ENCODE measurements around the gene OXT. TPM values are rescaled to one million over a fixed set of nuclear protein-coding genes. Genes with fewer than 3 reads are reported as not detected.
"Not testable (repeated sequence)": the region's sequence is repeated elsewhere in the genome, so short reads cannot be mapped to it uniquely, and the experiment has no call there.

The OXT gene
- total and polyA plus RNA-seq, 4 donors, result 0.32 to 0.33 TPM; not detected in 2

GRCh38 chr20:3109350-3110302, 38.2 kb downstream of the OXT start:
- peaks cover 59% of the 10 kb centered on the region for H3K36me3 ChIP-seq (ENCODE audit: control insufficient read depth, insufficient read depth, low read length)
- 91% methylated on average over 23 of the region's 23 CpGs for WGBS (ENCODE audit: insufficient coverage)

GRCh38 chr20:3111507-3111906, 40.1 kb downstream of the OXT start:
- DNase-seq (ENCODE audit: low read depth in 4 of 6, low spot score in 6 of 6), result no peak
- Histone ChIP-seq H3K4me3 (ENCODE audit: low read depth, low read length) (no peak overlapping the region), H3K9me3 (ENCODE audit: control insufficient read depth, insufficient read depth, low read length) (no peaks in the 10 kb centered on the region), H3K27me3 (ENCODE audit: control insufficient read depth, insufficient read depth, low read length) (no peaks in the 10 kb centered on the region), H3K36me3 (ENCODE audit: control insufficient read depth, insufficient read depth, low read length) (peaks cover 64% of the 10 kb centered on the region), H3K4me1 (ENCODE audit: control insufficient read depth, insufficient read depth, low read length) (peaks cover 10% of the 10 kb centered on the region), H3K27ac (ENCODE audit: low read depth, low read length) (no peak overlapping the region)
- WGBS (ENCODE audit: insufficient coverage), result 96% methylated on average over 7 of the region's 7 CpGs

More at GRCh38 chr20:3109350-3110302, 38.2 kb downstream of the OXT start:
- Histone ChIP-seq H3K4me1 (ENCODE audit: control insufficient read depth, insufficient read depth, low read length) (peaks cover 5% of the 10 kb centered on the region), H3K4me3 (ENCODE audit: low read depth, low read length) (no peak overlapping the region), H3K27ac (ENCODE audit: low read depth, low read length) (no peak overlapping the region), H3K27me3 (ENCODE audit: control insufficient read depth, insufficient read depth, low read length) (no peaks in the 10 kb centered on the region), H3K9me3 (ENCODE audit: control insufficient read depth, insufficient read depth, low read length) (no peaks in the 10 kb centered on the region)
- no peak for DNase-seq (ENCODE audit: low read depth in 4 of 6, low spot score in 6 of 6)

- Histone ChIP-seq H3K27me3 (ENCODE audit: control insufficient read depth, insufficient read depth, low read length) (no peaks in the 10 kb centered on the region), H3K36me3 (ENCODE audit: control insufficient read depth, insufficient read depth, low read length) (peaks cover 59% of the 10 kb centered on the region), H3K4me3 (ENCODE audit: low read depth, low read length) (no peak overlapping the region), H3K27ac (ENCODE audit: low read depth, low read length) (no peak overlapping the region), H3K9me3 (ENCODE audit: control insufficient read depth, insufficient read depth, low read length) (no peaks in the 10 kb centered on the region), H3K4me1 (ENCODE audit: control insufficient read depth, insufficient read depth, low read length) (peaks cover 6% of the 10 kb centered on the region)
- no CpG with 5 or more reads among the region's 2 CpGs for WGBS (ENCODE audit: insufficient coverage)
- DNase-seq (ENCODE audit: low read depth in 4 of 6, low spot score in 6 of 6), result no peak
Observed at GRCh38 chr20:3111995-3112394, 40.6 kb downstream of the OXT start.

- Histone ChIP-seq H3K27me3 (ENCODE audit: control insufficient read depth, insufficient read depth, low read length) (no peaks in the 10 kb centered on the region), H3K4me3 (ENCODE audit: low read depth, low read length) (no peak overlapping the region), H3K9me3 (ENCODE audit: control insufficient read depth, insufficient read depth, low read length) (no peaks in the 10 kb centered on the region), H3K4me1 (ENCODE audit: control insufficient read depth, insufficient read depth, low read length) (peaks cover 6% of the 10 kb centered on the region), H3K36me3 (ENCODE audit: control insufficient read depth, insufficient read depth, low read length) (peaks cover 41% of the 10 kb centered on the region), H3K27ac (ENCODE audit: low read depth, low read length) (no peak overlapping the region)
- DNase-seq (ENCODE audit: low read depth in 4 of 6, low spot score in 6 of 6), result peak; percentile 15 to 82 (median 34)
- WGBS (ENCODE audit: insufficient coverage), result 51% methylated on average over 23 of the region's 30 CpGs
Observed at GRCh38 chr20:3115190-3116107, 44.0 kb downstream of the OXT start.

- Histone ChIP-seq H3K4me1 (ENCODE audit: control insufficient read depth, insufficient read depth, low read length) (peaks cover 6% of the 10 kb centered on the region), H3K27me3 (ENCODE audit: control insufficient read depth, insufficient read depth, low read length) (no peaks in the 10 kb centered on the region), H3K9me3 (ENCODE audit: control insufficient read depth, insufficient read depth, low read length) (no peaks in the 10 kb centered on the region), H3K36me3 (ENCODE audit: control insufficient read depth, insufficient read depth, low read length) (peaks cover 39% of the 10 kb centered on the region), H3K4me3 (ENCODE audit: low read depth, low read length) (no peak overlapping the region), H3K27ac (ENCODE audit: low read depth, low read length) (no peak overlapping the region)
- WGBS (ENCODE audit: insufficient coverage), result 100% methylated on average over 2 of the region's 4 CpGs
- DNase-seq (ENCODE audit: low read depth in 4 of 6, low spot score in 6 of 6), result no peak
Observed at GRCh38 chr20:3116341-3116740, 44.9 kb downstream of the OXT start.

DNA sequence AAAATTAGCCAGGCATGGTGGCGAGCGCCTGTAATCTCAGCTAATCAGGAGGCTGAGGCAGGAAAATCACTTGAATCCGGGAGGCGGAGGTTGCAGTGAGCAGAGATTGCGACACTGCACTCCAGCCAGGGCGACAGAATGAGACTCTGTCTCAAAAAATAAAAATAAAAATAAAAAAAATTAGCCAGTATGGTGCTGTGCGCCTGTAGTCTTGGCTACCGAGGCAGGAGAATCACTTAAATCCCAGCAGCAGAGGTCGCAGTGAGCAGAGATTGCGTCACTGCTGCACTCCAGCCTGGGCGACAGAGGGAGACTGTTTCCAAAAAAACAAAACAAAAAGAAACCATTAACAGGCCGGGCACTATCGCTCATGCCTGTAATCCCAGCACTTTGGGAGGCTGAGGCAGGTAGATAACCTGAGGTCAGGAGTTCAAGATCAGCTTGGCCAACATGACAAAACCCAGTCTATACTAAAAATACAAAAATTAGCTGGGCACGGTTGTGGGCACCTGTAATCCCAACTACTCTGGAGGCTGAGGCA, 46.5 kb downstream of the OXT start:
- not testable (repeated sequence) for H3K4me3 ChIP-seq (ENCODE audit: low read depth, low read length); H3K4me1 ChIP-seq (ENCODE audit: control insufficient read depth, insufficient read depth, low read length); H3K27ac ChIP-seq (ENCODE audit: low read depth, low read length); H3K9me3 ChIP-seq (ENCODE audit: control insufficient read depth, insufficient read depth, low read length); H3K27me3 ChIP-seq (ENCODE audit: control insufficient read depth, insufficient read depth, low read length)
- 57% methylated on average over 6 of the region's 14 CpGs for WGBS (ENCODE audit: insufficient coverage)
- peak; percentile 2 to 71 (median 18) for DNase-seq (ENCODE audit: low read depth in 4 of 6, low spot score in 6 of 6)
- H3K36me3 ChIP-seq (ENCODE audit: control insufficient read depth, insufficient read depth, low read length), result peaks cover 46% of the 10 kb centered on the region

DNA sequence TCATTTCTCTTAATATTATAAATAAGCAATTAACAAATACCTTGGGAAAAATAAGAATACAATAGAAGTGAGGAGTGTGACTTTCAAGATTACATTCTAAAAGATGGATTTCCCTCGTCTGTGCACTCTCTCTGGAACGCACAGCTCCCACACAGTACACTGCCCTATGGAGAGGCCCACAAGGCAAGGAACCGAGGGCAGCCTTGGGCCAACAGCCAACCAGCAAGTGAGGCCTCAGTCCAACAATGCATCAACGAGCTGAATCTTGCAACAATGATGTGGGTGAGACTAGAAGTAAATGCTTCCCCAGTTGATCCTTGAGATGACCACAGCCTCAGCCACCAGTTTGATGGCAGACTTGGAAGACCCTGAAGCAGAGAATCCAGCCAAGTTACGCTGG, 47.6 kb downstream of the OXT start:
- peaks cover 41% of the 10 kb centered on the region for H3K36me3 ChIP-seq (ENCODE audit: control insufficient read depth, insufficient read depth, low read length)
- H3K4me3 ChIP-seq (ENCODE audit: low read depth, low read length), result no peak overlapping the region
- no peaks in the 10 kb centered on the region for H3K9me3 ChIP-seq (ENCODE audit: control insufficient read depth, insufficient read depth, low read length)
- peaks cover 6% of the 10 kb centered on the region for H3K4me1 ChIP-seq (ENCODE audit: control insufficient read depth, insufficient read depth, low read length)
- no peak for DNase-seq (ENCODE audit: low read depth in 4 of 6, low spot score in 6 of 6)
- H3K27me3 ChIP-seq (ENCODE audit: control insufficient read depth, insufficient read depth, low read length), result no peaks in the 10 kb centered on the region
- WGBS (ENCODE audit: insufficient coverage), result 78% methylated on average over 2 of the region's 5 CpGs
- H3K27ac ChIP-seq (ENCODE audit: low read depth, low read length), result no peak overlapping the region

DNA sequence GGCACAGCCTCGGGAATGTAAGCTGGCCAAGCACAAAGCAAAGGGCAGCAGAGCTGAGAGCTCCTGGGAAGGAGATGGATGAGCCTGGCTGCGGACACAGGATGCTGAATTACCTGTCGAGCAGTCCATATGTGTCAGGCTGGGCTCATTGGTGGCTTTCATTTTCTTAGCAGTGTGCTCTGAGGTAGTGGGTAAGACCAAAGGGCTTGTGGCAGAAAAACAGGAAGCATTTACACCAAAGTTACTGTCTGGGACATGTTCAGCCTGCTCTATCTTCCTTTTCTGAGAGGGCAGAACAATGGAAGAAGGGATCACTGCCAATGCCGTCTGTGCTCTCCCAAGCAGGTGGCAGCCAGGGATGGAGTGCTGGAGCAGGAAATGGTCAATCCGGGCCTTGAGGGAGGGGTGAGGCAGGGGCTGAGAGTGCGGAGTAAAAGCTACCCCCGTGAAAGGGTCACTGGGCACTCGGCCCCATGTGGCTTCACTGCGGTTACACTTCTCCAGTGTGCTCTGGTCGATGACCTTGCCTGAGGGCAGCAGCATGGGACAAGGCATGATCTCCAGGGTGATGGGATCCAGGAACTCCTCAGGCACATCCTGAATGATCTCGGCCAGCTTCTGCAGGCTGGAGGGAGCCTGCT, 50.0 kb downstream of the OXT start:
- 82% methylated on average over 11 of the region's 11 CpGs for WGBS (ENCODE audit: insufficient coverage)
- no peak for DNase-seq (ENCODE audit: low read depth in 4 of 6, low spot score in 6 of 6)
- H3K36me3 ChIP-seq (ENCODE audit: control insufficient read depth, insufficient read depth, low read length), result peaks cover 47% of the 10 kb centered on the region
- H3K27ac ChIP-seq (ENCODE audit: low read depth, low read length), result no peak overlapping the region
- no peak overlapping the region for H3K4me3 ChIP-seq (ENCODE audit: low read depth, low read length)
- H3K4me1 ChIP-seq (ENCODE audit: control insufficient read depth, insufficient read depth, low read length), result no peaks in the 10 kb centered on the region
- peaks cover 2% of the 10 kb centered on the region for H3K9me3 ChIP-seq (ENCODE audit: control insufficient read depth, insufficient read depth, low read length)
- no peaks in the 10 kb centered on the region for H3K27me3 ChIP-seq (ENCODE audit: control insufficient read depth, insufficient read depth, low read length)
